ENCODE measurements around the gene LIPC. TPM values are rescaled to one million over a fixed set of nuclear protein-coding genes. Genes with fewer than 3 reads are reported as not detected.

LIPC gene
- total RNA-seq, 1 experiment from 2014 or later = not detected

- intact Hi-C loops (cut with micrococcal nuclease) = no loop called here
- RAD21 ChIA-PET (ENCODE audit: low non-redundant PET in 1 of 2, low total read pairs in 2 of 2, uncharacterized antibody in 2 of 2, unreplicated experiment in 2 of 2) = no interaction called here
Measured at GRCh38 chr15:58390118-58390517, 41.7 kb upstream of the LIPC start.

More at GRCh38 chr15:58390118-58390517, 41.7 kb upstream of the LIPC start:
- H2AFZ ChIP-seq (ENCODE audit: low read depth, low read length, poor library complexity, severe bottlenecking) = no peak overlapping the region
- DNase-seq (ENCODE audit: low read depth, low spot score) (no peak), ATAC-seq (no peak)
- BruUV-seq (replicated peaks) = no TSS peak
- H3K4me2 ChIP-seq (ENCODE audit: low read length) = no peak overlapping the region
- no peaks in the 10 kb centered on the region for H4K20me1 ChIP-seq (ENCODE audit: insufficient read depth)
- no peaks in the 10 kb centered on the region for H3K9me2 ChIP-seq (ENCODE audit: insufficient read depth)
- H3K4me1 ChIP-seq (ENCODE audit: control insufficient read depth in 1 of 2, insufficient read depth in 2 of 2, low read length in 2 of 2) = peaks cover 0 to 10% of the 10 kb centered on the region in 2 experiments; a peak in 2 of 4 replicates
- ChIA-PET CTCF (no interaction called here), POLR2A (no interaction called here)
- TF ChIP-seq REST (IDR thresholded peaks at IDR 0.05; ENCODE audit: low read depth) = no peak
- no peak for TF ChIP-seq POLR2A (IDR thresholded peaks at IDR 0.05; ENCODE audit: borderline replicate concordance, extremely low read depth, insufficient read depth, insufficient read length)
- TF ChIP-seq EZH2phosphoT487 (IDR thresholded peaks at IDR 0.05; ENCODE audit: borderline replicate concordance) = no peak
- TF ChIP-seq TCF7L2 (IDR thresholded peaks at IDR 0.05; ENCODE audit: borderline replicate concordance, extremely low read depth, insufficient read depth, insufficient read length) = no peak
- H3K27me3 ChIP-seq (ENCODE audit: insufficient read depth, low read length) = no peaks in the 10 kb centered on the region
- no peak overlapping the region for H3K4me3 ChIP-seq (replicated peaks in 1 of 2; ENCODE audit: low read depth in 1 of 2, low read length in 2 of 2)
- no peaks in the 10 kb centered on the region for H3K36me3 ChIP-seq (ENCODE audit: control insufficient read depth in 1 of 2, insufficient read depth in 2 of 2, low read length in 2 of 2)
- H3K27ac ChIP-seq (ENCODE audit: low read depth, low read length) = no peak overlapping the region
- no peaks in the 10 kb centered on the region for H3K9me3 ChIP-seq (ENCODE audit: control insufficient read depth in 1 of 2, insufficient read depth in 1 of 2, low read depth in 1 of 2, low read length in 2 of 2)
- H3K79me2 ChIP-seq (ENCODE audit: insufficient read depth, low read length) = no peaks in the 10 kb centered on the region
- no peak overlapping the region for H3K9ac ChIP-seq (ENCODE audit: low read length)
